HUES6 (cell line): Measurements from ENCODE around the gene CHD2.

Source experiments
- H3K27ac ChIP-seq: 2 replicates; pipeline ENCODE4 v1.7.0; 2013; ENCODE audit warnings: low read depth, mild to moderate bottlenecking, low read length, inconsistent platforms
- H3K27me3 ChIP-seq: 2 replicates; pipeline ENCODE4 v1.6.1; 2013; ENCODE audit warnings: low read length; ENCODE audit not compliant: control insufficient read depth, insufficient read depth
- H3K36me3 ChIP-seq: 2 replicates; pipeline ENCODE4 v1.6.1; 2013; ENCODE audit warnings: low read length; ENCODE audit not compliant: control insufficient read depth, insufficient read depth
- H3K4me1 ChIP-seq: 2 replicates; pipeline ENCODE4 v1.6.1; 2013; ENCODE audit warnings: low read length; ENCODE audit not compliant: control insufficient read depth, insufficient read depth
- H3K4me3 ChIP-seq: 2 replicates; pipeline ENCODE4 v1.5.1; 2013; ENCODE audit warnings: low read depth, low read length
- H3K9ac ChIP-seq: one replicate; pipeline ENCODE4 v1.6.1; 2013; ENCODE audit warnings: mild to moderate bottlenecking, low read length
- H3K9me3 ChIP-seq: 2 replicates; pipeline ENCODE4 v1.6.1; 2013; ENCODE audit warnings: low read depth, low read length; ENCODE audit not compliant: control insufficient read depth, insufficient read depth

Gene CHD2

GRCh38 chr15:93074599-93074998 lies 174.5 kb downstream of the CHD2 start:
- Histone ChIP-seq H3K27ac (no peak overlapping the region), H3K4me1 (peaks cover 26% of the 10 kb centered on the region), H3K36me3 (no peaks in the 10 kb centered on the region), H3K9me3 (no peaks in the 10 kb centered on the region), H3K9ac (no peak overlapping the region), H3K4me3 (no peak overlapping the region), H3K27me3 (peaks cover 16% of the 10 kb centered on the region)

- Histone ChIP-seq H3K27me3 (peaks cover 16% of the 10 kb centered on the region), H3K4me1 (peaks cover 10% of the 10 kb centered on the region), H3K36me3 (no peaks in the 10 kb centered on the region), H3K4me3 (no peak overlapping the region), H3K9ac (no peak overlapping the region), H3K9me3 (no peaks in the 10 kb centered on the region), H3K27ac (no peak overlapping the region)
Measured at GRCh38 chr15:93076217-93076616, 176.1 kb downstream of the CHD2 start.

GRCh38 chr15:93076875-93077274 lies 176.8 kb downstream of the CHD2 start:
- H3K4me1 ChIP-seq: peaks cover 7% of the 10 kb centered on the region
- H3K27me3 ChIP-seq: peaks cover 16% of the 10 kb centered on the region
- H3K27ac ChIP-seq: no peak overlapping the region

More at GRCh38 chr15:93076875-93077274, 176.8 kb downstream of the CHD2 start:
- H3K9me3 ChIP-seq: no peaks in the 10 kb centered on the region
- H3K4me3 ChIP-seq: no peak overlapping the region
- H3K9ac ChIP-seq: no peak overlapping the region
- H3K36me3 ChIP-seq: no peaks in the 10 kb centered on the region
